HCEC 1CT (cell line): Measurements from ENCODE around the gene SYTL5.

Experiments used
- DNase-seq: peaks from one replicate; pipeline ENCODE4 v3.0.0-alpha.2; 2017

SYTL5 gene

GRCh38 chrX:38036466-38036865 is 30.1 kb downstream of the SYTL5 start:
- no peak for DNase-seq

DNA sequence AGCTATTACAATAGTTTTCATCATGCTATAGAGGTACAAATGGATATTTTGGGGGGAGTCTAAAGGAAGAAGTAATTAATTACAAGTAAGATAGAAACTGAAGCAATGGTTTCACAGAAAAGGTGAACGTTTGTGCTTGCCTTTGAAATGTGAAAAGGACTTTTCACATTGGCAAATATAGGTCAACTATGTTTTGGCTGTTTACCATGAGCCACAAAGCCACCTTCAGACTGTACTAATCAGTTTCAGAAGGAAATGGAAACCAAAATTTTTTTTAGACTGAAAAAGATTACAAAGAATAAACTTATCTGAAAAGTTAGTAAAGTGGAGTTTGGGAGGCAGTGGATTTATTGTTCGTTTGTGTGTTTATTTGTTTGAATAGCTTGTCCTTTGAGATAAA is 32.1 kb downstream of the SYTL5 start:
- no peak for DNase-seq

GRCh38 chrX:38041237-38041636 is 34.9 kb downstream of the SYTL5 start:
- no peak for DNase-seq

DNA sequence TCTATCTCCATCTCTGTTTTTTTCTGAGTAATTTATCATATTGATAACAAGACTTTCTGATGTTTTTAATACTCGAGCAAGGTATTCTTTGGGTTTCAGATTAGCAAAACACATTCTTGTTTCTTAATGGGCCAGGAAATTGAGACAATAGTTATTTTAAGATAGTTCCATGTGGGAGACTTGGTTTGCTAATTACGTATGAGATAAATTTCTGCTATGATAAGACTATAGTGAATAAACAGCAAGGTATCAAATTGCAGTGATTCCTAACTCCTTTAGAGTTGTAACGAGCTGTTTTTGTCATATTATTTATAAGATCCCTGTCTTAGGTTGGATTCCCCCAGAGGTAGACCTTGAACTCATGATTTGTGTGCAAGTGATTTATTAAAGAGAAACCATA is 38.3 kb downstream of the SYTL5 start:
- DNase-seq: no peak

DNA sequence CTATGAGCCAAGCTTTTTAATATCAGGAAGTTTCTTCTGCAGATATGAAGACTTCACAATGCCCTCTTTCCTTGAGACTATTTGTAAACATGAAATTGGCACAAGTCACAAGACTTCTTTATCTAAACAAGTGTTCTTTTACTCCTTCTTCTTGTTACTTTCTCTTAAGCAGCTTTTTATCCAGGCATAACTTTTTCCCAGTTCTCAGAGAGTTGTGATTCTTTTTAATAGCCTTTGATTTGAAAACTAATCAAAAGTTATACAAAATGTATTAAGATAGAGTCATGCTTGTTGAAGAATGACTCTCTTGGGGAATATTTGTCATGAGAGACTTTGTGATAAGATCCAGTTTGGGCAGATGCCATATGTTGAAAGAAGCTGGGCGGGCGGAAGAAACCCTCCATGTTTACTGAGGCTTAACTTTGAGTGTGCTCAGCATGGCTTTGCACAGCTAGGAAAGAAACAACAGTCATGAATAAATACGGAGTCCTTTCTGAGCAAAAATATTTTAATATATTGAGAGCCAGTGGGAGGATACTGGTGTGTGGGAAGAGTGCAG is 39.3 kb downstream of the SYTL5 start:
- no peak for DNase-seq

DNA sequence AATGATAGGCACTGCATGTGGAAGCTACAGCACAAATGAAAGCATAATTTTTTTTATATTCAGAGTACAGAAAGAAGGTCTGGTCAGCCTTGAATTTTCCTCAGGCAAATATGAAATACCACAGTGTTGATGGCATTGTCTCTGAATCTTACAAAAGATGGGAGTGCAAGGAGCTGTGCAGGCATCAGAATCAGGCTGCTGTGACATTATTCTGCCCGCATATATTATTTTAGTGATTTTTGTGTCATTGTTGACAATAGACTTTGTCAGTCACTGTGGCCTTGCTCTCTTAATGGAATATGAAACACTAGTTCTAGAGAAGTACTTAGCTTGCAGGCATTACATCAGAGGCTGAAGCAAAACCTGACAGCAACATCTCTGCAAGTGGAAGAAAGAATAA is 42.5 kb downstream of the SYTL5 start:
- DNase-seq: no peak

- no peak for DNase-seq
Measured at GRCh38 chrX:38050806-38051205, 44.5 kb downstream of the SYTL5 start.

DNA sequence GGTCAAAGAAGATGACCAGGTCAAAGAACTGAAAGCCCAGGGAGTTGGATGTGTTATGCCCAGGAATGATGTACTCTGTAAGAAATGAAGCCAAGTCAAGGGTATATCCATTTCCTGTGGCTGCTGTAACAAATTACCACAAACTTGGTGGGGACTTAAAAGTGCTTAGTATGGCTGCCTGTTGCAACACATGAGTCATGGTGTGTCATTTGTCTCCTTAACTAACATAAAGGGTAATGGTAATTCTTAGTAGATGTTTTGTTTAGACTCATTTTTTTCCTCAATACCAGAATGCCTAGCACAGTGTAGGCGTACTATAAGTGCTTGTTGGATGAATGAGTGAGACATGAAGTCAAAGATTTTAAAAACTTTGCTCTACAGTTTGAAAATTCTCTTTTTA is 45.7 kb downstream of the SYTL5 start:
- peak; percentile 89 for DNase-seq

- DNase-seq: no peak
Measured at GRCh38 chrX:38055170-38055847, 49.0 kb downstream of the SYTL5 start.

- DNase-seq: no peak
Measured at GRCh38 chrX:38060331-38060878, 54.1 kb downstream of the SYTL5 start.

DNA sequence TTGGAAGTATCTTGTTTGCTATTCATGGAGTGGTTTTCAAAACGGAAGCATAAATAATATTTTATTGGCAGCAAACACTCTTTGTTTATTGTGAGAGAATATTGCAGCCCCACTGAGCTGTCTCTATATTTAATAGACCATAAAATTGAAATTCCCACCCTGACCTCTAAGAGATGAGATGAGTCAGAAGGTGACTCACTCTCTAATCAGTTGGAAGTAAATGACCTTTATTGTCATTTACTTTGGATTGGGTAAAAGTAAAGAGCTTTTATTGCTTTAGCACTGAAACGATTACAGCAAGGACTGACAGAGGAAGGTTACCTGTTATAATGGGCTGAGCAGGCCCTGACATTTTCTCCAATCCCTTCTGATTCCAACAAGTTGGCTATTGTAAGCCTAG is 55.0 kb downstream of the SYTL5 start:
- DNase-seq: peak; percentile 41

GRCh38 chrX:38066934-38067333 is 60.6 kb downstream of the SYTL5 start:
- DNase-seq: no peak

DNA sequence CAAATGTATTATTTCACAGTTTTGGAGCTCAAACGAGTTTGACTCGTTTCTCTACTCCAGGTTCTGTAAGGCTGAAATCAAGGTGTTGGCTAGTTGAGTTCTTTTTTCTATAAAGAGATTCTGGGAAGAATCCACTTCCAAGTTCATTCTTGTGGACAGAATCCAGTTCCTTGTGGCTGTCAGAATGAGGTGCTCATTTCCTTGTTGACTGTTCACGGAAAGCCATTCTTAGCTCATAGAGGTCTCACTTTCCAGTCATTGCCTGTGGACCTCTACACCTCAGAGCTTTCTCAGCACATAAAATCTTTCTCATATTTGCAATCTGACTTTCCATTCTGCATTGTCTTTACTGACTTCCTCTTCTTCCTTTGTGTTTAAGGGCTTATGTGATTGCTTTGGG is 62.9 kb downstream of the SYTL5 start:
- DNase-seq: no peak

DNA sequence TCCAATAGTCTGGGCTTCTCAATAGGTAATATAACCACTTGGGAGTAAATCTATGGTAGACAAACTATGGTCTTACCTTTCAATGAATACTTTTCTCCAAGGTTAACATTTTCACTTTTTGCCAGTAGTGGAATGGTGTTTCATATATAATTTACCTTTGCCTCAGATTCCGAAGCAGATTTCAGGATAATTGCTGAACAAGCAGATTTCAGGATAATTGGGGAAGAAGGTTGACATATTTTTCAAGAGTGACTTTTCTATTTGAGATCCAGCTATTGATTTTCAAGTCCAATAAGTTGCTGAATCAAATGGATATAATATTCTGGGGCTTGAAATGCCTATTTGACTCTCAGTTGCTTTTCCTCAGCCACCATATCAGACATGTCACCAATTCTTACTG is 63.6 kb downstream of the SYTL5 start:
- no peak for DNase-seq

- no peak for DNase-seq
Measured at GRCh38 chrX:38079463-38079862, 73.1 kb downstream of the SYTL5 start.

- no peak for DNase-seq
Measured at GRCh38 chrX:38080808-38081207, 74.5 kb downstream of the SYTL5 start.

GRCh38 chrX:38081909-38082308 is 75.6 kb downstream of the SYTL5 start:
- DNase-seq: no peak

- DNase-seq: no peak
Measured at GRCh38 chrX:38082309-38082708, 76.0 kb downstream of the SYTL5 start.

- no peak for DNase-seq
Measured at GRCh38 chrX:38085813-38086212, 79.5 kb downstream of the SYTL5 start.

- DNase-seq: no peak
Measured at GRCh38 chrX:38086451-38087215, 80.3 kb downstream of the SYTL5 start.

DNA sequence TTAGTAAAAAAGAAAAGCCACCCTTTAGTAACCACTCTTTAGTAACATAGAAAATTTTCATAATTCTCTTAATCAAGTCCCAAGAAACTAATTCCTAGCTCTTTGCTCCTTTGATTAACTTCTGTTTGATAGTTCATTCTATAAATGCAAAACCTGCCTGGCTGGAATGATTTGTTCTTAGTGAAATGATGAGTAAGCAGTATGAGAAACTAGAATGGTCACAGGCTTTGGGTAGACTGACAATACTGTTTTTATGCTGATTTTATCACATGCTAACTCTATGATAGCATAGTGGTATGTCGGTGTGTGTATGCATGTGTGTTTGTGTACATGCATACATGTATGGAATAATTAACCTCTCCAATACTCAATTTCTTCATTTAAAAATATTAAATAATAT is 81.2 kb downstream of the SYTL5 start:
- DNase-seq: no peak

GRCh38 chrX:38089173-38089982 is 83.0 kb downstream of the SYTL5 start:
- DNase-seq: no peak

GRCh38 chrX:38095971-38096529 is 89.7 kb downstream of the SYTL5 start:
- DNase-seq: peak; percentile 3
